Stimulated activated CD4-positive, alpha-beta T cell treated with anti-CD3 and anti-CD28 coated beads, Interleukin-1b, Interleukin-23, amount 100 ng/mL, for 48 hours (primary cell): ENCODE results near the gene RARB.

ENCODE experiments used
- DNase-seq: peaks from one replicate; pipeline ENCODE4 v3.0.0-alpha.2; 2020

The RARB gene

GRCh38 chr3:25448750-25449692, 21.0 kb downstream of the RARB start:
- no peak for DNase-seq

DNA sequence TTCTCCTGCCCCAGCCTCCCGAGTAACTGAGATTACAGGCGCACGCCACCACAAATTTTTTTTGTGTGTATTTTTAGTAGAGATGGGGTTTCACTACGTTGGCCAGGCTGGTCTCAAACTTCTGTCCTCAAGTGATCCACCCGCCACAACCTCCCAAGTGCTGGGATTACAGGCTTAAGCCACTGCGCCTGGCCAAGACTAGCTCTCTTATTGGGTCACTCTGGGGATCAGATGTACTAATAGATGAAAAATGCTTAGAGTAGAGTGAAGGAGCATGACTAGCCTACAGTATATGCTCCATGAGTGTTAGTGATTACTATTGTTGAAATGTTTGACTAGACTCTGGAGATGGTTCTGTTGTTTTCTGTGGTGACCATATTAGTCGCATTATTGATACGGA, 21.8 kb downstream of the RARB start:
- DNase-seq = no peak

DNA sequence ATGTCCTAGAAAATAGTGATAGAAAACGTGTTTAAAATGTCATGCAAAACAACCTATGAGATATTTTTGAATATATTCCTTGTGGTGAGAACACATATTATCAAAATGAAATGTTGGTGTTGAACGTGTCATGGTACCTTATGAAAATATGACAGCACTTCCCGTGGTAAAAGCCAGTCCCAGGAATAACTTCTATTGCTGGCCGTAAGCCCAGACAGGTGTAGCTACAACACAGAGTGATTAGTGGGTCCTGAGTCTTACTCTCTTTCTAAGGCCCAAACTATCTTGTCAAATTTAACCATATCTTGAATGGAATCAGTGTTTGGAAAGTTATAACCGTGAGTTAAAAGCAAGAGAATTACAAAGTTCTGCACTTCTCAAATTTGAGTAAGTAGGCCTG, 24.1 kb downstream of the RARB start:
- no peak for DNase-seq

- no peak for DNase-seq
These were observed 24.7 kb downstream of the RARB start for GRCh38 chr3:25452740-25453139.

DNA sequence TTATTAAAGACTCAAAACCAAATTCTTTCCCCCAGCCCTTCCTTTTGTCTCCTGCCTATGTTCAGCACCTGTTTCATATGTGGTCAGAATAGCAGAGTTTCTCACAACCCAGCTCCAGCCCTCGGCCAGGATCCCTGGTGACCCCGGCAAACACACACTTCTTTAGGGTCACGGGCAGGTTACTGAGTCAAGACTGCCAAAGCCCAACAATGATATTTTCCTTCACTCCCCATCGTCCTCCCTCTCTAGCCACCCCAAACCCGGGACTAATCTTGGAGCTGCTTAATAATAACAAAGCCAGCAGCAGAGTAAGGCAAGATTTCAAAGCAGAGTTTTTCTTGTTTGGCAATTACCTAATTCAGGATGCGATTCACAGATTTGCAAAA, 25.5 kb downstream of the RARB start:
- no peak for DNase-seq

DNA sequence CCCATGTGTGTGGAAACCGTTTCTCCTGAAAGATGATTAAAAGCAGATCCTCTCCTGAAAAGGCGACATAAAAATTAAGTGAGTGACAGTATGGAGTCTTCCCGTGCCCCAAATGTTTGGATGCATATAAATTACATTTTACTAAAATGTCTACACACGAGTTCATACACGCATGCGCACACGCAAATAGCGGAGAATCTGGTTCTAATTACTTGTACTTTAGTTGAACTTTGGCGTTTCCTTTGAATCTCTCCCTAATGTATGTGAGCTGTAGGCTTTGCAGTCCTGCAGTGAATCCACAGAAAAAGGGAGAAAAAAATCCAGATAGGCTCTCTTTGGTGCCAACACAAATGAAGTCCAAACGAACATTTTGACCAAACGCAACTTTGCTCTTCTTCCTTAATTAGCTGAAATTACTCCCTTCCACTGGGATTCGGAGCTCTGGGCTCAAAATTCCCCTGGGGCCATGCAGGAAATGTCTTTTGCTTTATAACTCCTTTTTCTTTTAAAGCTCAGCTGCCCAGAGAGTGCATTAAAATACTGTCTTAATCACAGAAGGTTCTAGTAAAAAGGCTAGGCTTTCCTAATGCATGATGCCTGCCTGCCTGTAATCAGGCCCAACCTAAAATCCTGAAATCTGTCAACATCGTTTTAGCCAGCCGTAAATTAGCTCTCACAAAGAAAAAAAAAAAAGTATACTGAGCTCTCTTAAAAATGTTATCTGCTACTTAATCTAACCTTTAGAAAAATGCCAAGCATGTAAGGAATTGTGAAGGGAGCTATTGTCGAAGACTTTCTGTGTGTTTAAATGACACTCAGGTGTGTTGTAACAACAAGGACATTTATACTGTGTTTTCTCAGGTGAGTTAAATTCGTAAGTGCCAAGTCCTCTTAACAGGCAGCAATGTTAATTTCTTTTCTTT, 26.2 kb downstream of the RARB start:
- no peak for DNase-seq

GRCh38 chr3:25455441-25456132, 27.5 kb downstream of the RARB start:
- DNase-seq = no peak

DNA sequence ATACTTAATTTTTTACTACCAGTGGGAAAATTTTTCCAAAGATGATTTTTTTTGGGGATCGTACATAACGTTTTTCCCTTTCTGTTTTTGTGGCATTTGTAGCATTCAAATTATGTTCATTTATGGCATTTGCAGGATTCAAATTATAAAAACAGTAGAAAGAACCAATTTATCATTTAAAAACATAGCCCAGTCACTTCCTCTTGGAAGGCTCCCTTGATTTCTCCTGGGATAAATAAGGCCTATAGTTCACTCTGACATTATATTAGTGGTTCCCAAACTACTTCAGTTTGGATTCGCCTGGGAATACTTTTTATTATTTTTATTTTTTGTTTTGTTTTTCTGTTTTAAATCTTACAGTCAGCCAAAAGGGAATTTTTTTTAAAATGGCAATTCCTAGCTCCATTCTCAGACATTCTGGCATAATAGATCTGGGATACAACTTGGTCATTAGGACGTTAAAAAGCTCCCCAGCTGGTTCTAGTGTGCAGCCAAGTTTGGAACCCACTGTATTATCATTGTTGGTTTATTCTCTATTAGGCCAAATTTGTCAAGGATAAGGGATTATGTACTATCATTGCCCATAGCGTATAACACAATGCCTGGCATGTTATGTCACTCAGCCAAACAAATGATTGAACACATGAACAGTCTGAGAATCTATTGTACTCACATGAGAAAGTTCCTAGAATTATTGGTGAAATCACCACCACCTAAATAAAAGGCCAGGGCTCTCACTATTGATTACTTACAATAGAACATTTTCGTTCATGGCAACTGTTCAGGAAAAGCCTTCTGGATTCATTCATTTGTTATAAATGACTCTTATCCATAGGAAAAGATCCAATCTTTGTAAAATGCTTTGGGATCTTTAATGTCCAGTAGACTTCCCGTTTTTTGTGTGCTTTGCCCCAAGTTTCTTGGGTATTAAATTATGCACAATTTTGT, 28.9 kb downstream of the RARB start:
- no peak for DNase-seq

- DNase-seq = no peak
These were observed 29.8 kb downstream of the RARB start for GRCh38 chr3:25457671-25458419.

- no peak for DNase-seq
These were observed 30.4 kb downstream of the RARB start for GRCh38 chr3:25458420-25458814.

DNA sequence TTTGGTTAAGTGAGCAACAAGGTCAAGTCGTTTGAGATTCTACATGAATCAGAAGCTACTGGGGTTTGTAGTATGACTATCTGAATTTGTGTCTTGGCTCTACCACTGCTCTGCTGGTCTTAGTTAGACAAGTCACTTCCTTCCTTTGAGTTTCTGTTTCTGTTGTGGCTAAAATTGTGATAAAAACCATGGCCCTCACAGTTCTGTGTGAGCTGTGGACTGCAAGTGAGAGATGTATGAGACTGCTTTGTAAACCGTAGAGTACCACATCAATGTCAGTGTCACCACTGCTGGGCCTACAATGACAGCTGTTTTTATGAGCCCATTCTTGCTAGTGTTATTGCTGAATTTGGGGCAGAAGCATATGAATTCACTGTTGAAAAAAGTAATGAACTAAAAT, 32.7 kb downstream of the RARB start:
- no peak for DNase-seq

- DNase-seq = no peak
These were observed 33.9 kb downstream of the RARB start for GRCh38 chr3:25461946-25462345.

DNA sequence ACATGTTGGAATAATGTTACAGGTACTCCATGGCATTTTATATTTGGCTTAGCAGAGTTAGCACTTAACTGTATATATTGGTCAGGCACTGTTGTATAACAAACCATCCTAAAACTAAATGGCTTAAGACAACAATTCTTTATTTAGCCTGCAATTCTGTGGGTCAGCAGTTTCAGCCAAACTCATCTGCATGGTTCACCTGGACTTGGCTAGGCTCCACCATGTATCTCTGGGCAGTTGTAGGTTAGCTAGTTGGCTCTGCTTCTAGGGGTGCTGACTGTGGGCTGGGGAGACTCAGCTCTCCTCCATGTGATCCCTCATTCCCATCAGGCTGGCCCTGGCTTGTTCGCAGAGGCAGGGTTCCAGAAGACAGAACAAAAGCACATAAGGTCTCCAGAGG, 34.4 kb downstream of the RARB start:
- DNase-seq = no peak

- no peak for DNase-seq
These were observed 35.9 kb downstream of the RARB start for GRCh38 chr3:25463836-25464418.

DNA sequence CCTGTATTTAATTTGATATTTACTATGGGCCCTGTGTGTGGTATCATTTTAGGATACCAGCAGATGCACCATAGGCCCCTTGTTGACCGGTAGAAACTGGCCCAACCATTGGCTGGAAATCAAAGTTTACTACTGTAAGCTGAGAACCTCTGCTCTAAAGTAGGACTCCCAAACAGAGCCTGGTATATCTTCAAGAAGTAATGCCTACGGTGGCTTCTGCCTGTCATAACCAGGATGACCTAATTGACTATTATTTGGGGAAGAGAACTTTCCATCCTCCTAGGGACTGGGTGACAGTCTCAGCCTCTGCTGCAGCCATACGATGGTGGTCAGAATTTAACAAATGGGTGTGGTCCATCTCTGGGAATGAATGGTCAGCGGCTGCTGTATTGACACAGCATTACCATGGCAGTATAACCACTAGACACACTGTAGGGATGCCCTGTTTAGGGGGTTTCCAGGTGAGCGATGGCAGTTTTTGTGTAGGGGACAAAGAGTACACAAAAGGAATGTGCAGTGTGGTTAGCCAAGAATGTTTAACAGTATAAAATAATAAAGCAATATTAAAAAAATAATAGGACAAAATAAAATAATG, 37.3 kb downstream of the RARB start:
- no peak for DNase-seq

GRCh38 chr3:25468866-25469319, 40.8 kb downstream of the RARB start:
- DNase-seq = no peak

- no peak for DNase-seq
These were observed 41.5 kb downstream of the RARB start for GRCh38 chr3:25469558-25469957.

DNA sequence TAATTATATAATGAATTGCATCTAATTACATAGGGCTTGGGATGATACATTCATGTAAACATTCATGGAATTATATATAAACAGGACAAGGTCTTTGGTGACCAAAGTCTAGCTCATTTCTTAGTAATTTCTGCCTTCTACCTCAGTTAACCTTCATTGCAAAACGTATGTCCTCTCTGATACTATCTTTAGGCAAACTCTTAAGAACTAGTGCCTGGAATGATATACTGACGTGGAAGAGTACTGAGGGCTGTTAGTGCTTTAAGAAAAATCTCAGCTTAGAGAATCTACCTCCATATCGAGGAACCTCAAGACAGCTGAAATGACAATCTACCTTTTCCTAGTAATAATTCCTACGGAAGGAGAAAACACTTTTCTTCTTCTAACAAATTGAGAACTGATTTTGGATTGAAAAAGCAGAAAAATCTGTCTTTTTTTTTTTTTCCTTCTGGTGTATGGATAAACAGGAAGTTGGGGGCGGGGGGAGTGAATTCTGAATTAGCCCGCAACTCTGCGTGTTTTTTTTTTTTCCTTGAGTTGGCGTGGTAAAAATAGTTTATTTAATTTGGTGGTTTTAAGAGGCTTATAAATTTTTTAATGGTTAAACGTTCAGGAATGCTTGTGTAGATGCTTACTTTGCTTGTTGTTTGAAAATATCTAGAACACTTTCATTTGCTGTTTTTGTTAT, 43.2 kb downstream of the RARB start:
- DNase-seq = no peak

DNA sequence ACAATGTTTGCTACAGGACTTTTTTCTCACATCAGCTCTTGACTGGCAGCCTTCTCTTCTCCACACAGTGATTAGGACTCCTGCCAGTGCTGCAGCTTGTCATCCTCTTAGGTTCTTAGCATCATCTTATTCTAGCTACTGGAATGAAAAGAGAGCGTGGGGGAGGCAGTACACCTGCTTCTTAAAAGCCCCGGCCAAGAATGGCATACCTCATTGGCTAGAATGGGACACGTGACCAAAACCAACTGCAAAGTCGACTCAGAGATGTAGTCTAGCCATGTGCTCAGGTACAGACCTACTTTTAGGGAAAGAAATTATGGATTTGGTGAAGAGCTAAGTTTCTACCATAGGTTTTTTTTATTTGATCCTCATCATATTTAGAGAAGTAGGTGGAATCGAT, 44.1 kb downstream of the RARB start:
- DNase-seq = no peak

DNA sequence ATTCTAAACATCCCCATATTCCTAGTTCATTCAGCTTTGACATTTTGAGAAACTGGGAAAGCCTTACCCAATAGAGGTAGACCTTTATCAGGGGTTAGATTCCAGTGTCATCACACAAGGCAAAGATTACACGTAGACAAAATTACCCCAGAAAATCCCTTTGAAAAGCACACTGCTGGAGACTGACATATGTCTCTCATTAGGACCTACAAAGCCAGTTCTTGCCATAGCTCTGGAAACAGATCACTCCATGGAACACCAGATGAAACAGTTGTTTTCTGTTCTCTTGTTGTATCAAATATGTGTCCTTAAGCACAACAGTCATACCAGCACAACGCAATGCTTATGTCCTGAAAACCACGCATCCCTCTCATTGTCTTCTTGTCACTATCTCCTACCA, 44.7 kb downstream of the RARB start:
- DNase-seq = no peak
